Spleen (tissue), 7 donors: Measurements from ENCODE around the gene SCAANT1.

Experiments used
- CTCF ChIP-seq, 11 experiments: fragments of 200-600 bp in 7 of 11; fragments of 450-650 bp in 4 of 11; sonication (generic) in 4 of 11; IDR thresholded peaks in 8 of 11; conservative IDR thresholded peaks in 3 of 11; 1 replicate in 7 of 11; 2 replicates in 4 of 11; pipeline versions ENCODE4 v1.4.0 to v1.8.0; 2016 to 2021; ENCODE audit warnings: antibody characterized with exemption in 11 of 11, inconsistent platforms in 4 of 11, mild to moderate bottlenecking in 1 of 11
- POLR2A ChIP-seq, 3 donors: fragments of 450-650 bp; IDR thresholded peaks; one replicate each; pipeline ENCODE4 v1.5.1; 2017; ENCODE audit warnings: antibody characterized with exemption in 3 of 3, mild to moderate bottlenecking in 1 of 3
- donor health status: DM: no; HTN: no; CAD: no; lungs with moderate emphysema.
- donor health status: DM: no; HTN: no; CAD: no.
- donor health status: DM: no; HTN: no; CAD: no.

- no peak for TF ChIP-seq POLR2A (IDR thresholded peaks at IDR 0.05)
- TF ChIP-seq CTCF (IDR thresholded peaks at IDR 0.05 in 8 of 11, conservative IDR thresholded peaks at IDR 0.05 in 3 of 11) = no peak
Observed at GRCh38 chr3:63910001-63910400, 2.2 kb downstream of the SCAANT1 start.
